ENCODE data around the gene USP22. TPM values are rescaled to one million over a fixed set of nuclear protein-coding genes. Genes with fewer than 3 reads are reported as not detected.

USP22 gene
- total and polyA plus RNA-seq, 9 donors: 75.2 to 246 (median 197) TPM

GRCh38 chr17:21008992-21009671 is 33.7 kb downstream of the USP22 start:
- Histone ChIP-seq H3K9me3 (no peaks in the 10 kb centered on the region), H3K27me3 (no peaks in the 10 kb centered on the region), H3K27ac (no peak overlapping the region), H3K4me1 (ENCODE audit: insufficient read depth) (peaks cover 1% of the 10 kb centered on the region), H3K4me3 (no peak overlapping the region), H3K36me3 (no peaks in the 10 kb centered on the region)
- TF ChIP-seq, protein P1, sequence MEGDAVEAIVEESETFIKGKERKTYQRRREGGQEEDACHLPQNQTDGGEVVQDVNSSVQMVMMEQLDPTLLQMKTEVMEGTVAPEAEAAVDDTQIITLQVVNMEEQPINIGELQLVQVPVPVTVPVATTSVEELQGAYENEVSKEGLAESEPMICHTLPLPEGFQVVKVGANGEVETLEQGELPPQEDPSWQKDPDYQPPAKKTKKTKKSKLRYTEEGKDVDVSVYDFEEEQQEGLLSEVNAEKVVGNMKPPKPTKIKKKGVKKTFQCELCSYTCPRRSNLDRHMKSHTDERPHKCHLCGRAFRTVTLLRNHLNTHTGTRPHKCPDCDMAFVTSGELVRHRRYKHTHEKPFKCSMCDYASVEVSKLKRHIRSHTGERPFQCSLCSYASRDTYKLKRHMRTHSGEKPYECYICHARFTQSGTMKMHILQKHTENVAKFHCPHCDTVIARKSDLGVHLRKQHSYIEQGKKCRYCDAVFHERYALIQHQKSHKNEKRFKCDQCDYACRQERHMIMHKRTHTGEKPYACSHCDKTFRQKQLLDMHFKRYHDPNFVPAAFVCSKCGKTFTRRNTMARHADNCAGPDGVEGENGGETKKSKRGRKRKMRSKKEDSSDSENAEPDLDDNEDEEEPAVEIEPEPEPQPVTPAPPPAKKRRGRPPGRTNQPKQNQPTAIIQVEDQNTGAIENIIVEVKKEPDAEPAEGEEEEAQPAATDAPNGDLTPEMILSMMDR (IDR thresholded peaks at IDR 0.05): no peak
- TF ChIP-seq EP300 (IDR thresholded peaks at IDR 0.05) (no peak), POLR2A (IDR thresholded peaks at IDR 0.05) (no peak)
- 79 to 82% (median 82%) methylated on average over 10 of the region's 10 CpGs for WGBS, 3 donors
- DNase-seq: no peak
- intact Hi-C loops (cut with DNase I): no loop called here

DNA sequence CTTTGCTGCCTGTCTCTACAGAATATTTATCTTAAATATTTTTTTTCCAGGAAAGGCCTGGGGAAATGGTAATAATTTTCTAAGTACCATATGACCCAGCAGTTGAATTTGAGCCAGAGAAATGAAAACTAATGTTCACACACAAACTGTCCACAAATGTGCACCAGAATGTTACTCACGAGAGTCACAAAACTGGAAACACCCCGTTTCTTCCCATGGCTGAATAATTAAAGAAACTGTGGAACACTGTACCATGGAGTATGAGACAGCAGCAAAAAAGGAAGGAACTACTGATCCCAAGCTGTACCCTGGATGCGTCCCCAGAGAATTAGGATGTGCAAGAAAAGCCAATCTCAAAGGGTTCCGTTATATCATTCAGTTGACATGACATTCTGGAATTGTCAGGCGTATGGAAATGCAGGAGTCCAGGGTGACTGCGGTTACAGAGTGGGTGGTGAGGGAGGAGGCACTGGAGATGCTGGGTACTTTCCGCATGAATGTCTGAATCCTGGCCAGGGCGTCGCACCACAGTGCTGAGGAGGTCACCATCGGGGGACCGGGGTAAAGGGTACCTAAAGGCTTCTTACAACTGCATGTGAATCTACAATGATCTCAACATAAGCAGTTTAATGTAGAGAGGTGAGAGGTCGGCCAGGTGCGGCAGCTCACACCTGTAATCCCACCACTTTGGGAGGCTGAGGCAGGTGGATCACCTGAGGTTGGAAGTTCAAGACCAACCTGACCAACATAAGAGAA is 34.5 kb downstream of the USP22 start:
- intact Hi-C loops (cut with DNase I): no loop called here

GRCh38 chr17:21007646-21008045 is 35.2 kb downstream of the USP22 start:
- 87 to 94% (median 92%) methylated on average over 9 of the region's 9 CpGs for WGBS, 3 donors
- Histone ChIP-seq H3K36me3 (no peaks in the 10 kb centered on the region), H3K27me3 (no peaks in the 10 kb centered on the region), H3K4me1 (ENCODE audit: insufficient read depth) (peaks cover 1% of the 10 kb centered on the region), H3K27ac (no peak overlapping the region), H3K9me3 (no peaks in the 10 kb centered on the region), H3K4me3 (no peak overlapping the region)
- intact Hi-C loops (cut with DNase I): no loop called here
- TF ChIP-seq POLR2A (IDR thresholded peaks at IDR 0.05) (no peak), EP300 (IDR thresholded peaks at IDR 0.05) (no peak)
- TF ChIP-seq, protein P1 (IDR thresholded peaks at IDR 0.05): no peak
- DNase-seq: no peak

More for the DNA sequence above, 34.5 kb downstream of the USP22 start:
- Histone ChIP-seq H3K4me3 (no peak overlapping the region), H3K9me3 (no peaks in the 10 kb centered on the region), H3K4me1 (ENCODE audit: insufficient read depth) (peaks cover 1% of the 10 kb centered on the region), H3K27ac (no peak overlapping the region), H3K36me3 (no peaks in the 10 kb centered on the region), H3K27me3 (no peaks in the 10 kb centered on the region)
- DNase-seq: peak in 1 of 5 donors; percentile 24
- 86 to 90% (median 87%) methylated on average over 13 of the region's 13 CpGs for WGBS, 3 donors
- no peak for TF ChIP-seq POLR2A (IDR thresholded peaks at IDR 0.05)
- TF ChIP-seq, protein P1 (IDR thresholded peaks at IDR 0.05): no peak
- TF ChIP-seq EP300 (IDR thresholded peaks at IDR 0.05): no peak

- peak in 1 of 5 donors; percentile 29 for DNase-seq
- Histone ChIP-seq H3K9me3 (no peaks in the 10 kb centered on the region), H3K4me1 (ENCODE audit: insufficient read depth) (peaks cover 1% of the 10 kb centered on the region), H3K36me3 (no peaks in the 10 kb centered on the region), H3K27ac (no peak overlapping the region), H3K4me3 (no peak overlapping the region), H3K27me3 (no peaks in the 10 kb centered on the region)
- intact Hi-C loops (cut with DNase I): no loop called here
- TF ChIP-seq, protein P1 (IDR thresholded peaks at IDR 0.05): no peak
- TF ChIP-seq POLR2A (IDR thresholded peaks at IDR 0.05): no peak
- TF ChIP-seq EP300 (IDR thresholded peaks at IDR 0.05): no peak
- 43 to 64% (median 55%) methylated on average over 5 of the region's 5 CpGs for WGBS, 3 donors
These were observed 37.0 kb downstream of the USP22 start for GRCh38 chr17:21005803-21006202.
